Adipocyte (in vitro differentiated cells): ENCODE measurements around the gene GDF2.

Experiments
- DNase-seq: peaks from one replicate; pipeline ENCODE4 v3.0.0-alpha.2; 2015; ENCODE audit warnings: low read depth
- H3K27me3 ChIP-seq: replicated peaks from 2 replicates; pipeline ENCODE4 v1.7.0; 2013; ENCODE audit warnings: mild to moderate bottlenecking, low read length, moderate library complexity; ENCODE audit not compliant: control insufficient read depth, insufficient read depth
- H3K36me3 ChIP-seq: 2 replicates; pipeline ENCODE4 v1.7.0; 2013; ENCODE audit warnings: low read length, mild to moderate bottlenecking, moderate library complexity; ENCODE audit not compliant: control insufficient read depth, insufficient read depth, severe bottlenecking
- H3K4me1 ChIP-seq: 2 replicates; pipeline ENCODE4 v1.7.0; 2013; ENCODE audit warnings: mild to moderate bottlenecking, low read length, moderate library complexity; ENCODE audit not compliant: control insufficient read depth, insufficient read depth
- H3K4me3 ChIP-seq: 2 replicates; pipeline ENCODE4 v1.7.0; 2013; ENCODE audit warnings: mild to moderate bottlenecking, low read length, moderate library complexity
- H3K9ac ChIP-seq: 2 replicates; pipeline ENCODE4 v1.7.0; 2013; ENCODE audit warnings: mild to moderate bottlenecking, low read length, moderate library complexity
- H3K9me3 ChIP-seq: 2 replicates; pipeline ENCODE4 v1.7.0; 2013; ENCODE audit warnings: mild to moderate bottlenecking, low read length, moderate library complexity; ENCODE audit not compliant: control insufficient read depth

GDF2 gene

GRCh38 chr10:47305566-47305965 is 16.7 kb upstream of the GDF2 start:
- no peaks in the 10 kb centered on the region for H3K9me3 ChIP-seq
- no peaks in the 10 kb centered on the region for H3K36me3 ChIP-seq
- no peak overlapping the region for H3K9ac ChIP-seq
- peaks cover 13% of the 10 kb centered on the region for H3K27me3 ChIP-seq
- H3K4me1 ChIP-seq, result no peaks in the 10 kb centered on the region
- no peak overlapping the region for H3K4me3 ChIP-seq
- DNase-seq, result no peak

- Histone ChIP-seq H3K27me3 (peaks cover 5% of the 10 kb centered on the region), H3K4me3 (no peak overlapping the region), H3K9ac (no peak overlapping the region), H3K4me1 (peaks cover 6% of the 10 kb centered on the region), H3K9me3 (no peaks in the 10 kb centered on the region), H3K36me3 (no peaks in the 10 kb centered on the region)
- DNase-seq, result no peak
Measured at GRCh38 chr10:47306387-47307210, 15.7 kb upstream of the GDF2 start.

GRCh38 chr10:47307381-47307780 is 14.9 kb upstream of the GDF2 start:
- Histone ChIP-seq H3K4me3 (no peak overlapping the region), H3K27me3 (peaks cover 5% of the 10 kb centered on the region), H3K36me3 (no peaks in the 10 kb centered on the region), H3K9ac (no peak overlapping the region), H3K9me3 (no peaks in the 10 kb centered on the region), H3K4me1 (peaks cover 11% of the 10 kb centered on the region)
- no peak for DNase-seq

- Histone ChIP-seq H3K9me3 (no peaks in the 10 kb centered on the region), H3K9ac (no peak overlapping the region), H3K36me3 (no peaks in the 10 kb centered on the region), H3K4me3 (no peak overlapping the region), H3K27me3 (no peaks in the 10 kb centered on the region), H3K4me1 (peaks cover 11% of the 10 kb centered on the region)
- no peak for DNase-seq
Measured at GRCh38 chr10:47308775-47309174, 13.5 kb upstream of the GDF2 start.

- no peaks in the 10 kb centered on the region for H3K9me3 ChIP-seq
- H3K4me3 ChIP-seq, result no peak overlapping the region
- H3K27me3 ChIP-seq, result no peaks in the 10 kb centered on the region
- peak; percentile 11 for DNase-seq
- H3K9ac ChIP-seq, result no peak overlapping the region
- no peaks in the 10 kb centered on the region for H3K36me3 ChIP-seq
- peaks cover 11% of the 10 kb centered on the region for H3K4me1 ChIP-seq
Measured at GRCh38 chr10:47309408-47310089, 12.7 kb upstream of the GDF2 start.

- H3K4me1 ChIP-seq, result peaks cover 11% of the 10 kb centered on the region
- H3K9me3 ChIP-seq, result no peaks in the 10 kb centered on the region
- no peak for DNase-seq
- no peak overlapping the region for H3K9ac ChIP-seq
- H3K36me3 ChIP-seq, result no peaks in the 10 kb centered on the region
- no peaks in the 10 kb centered on the region for H3K27me3 ChIP-seq
- no peak overlapping the region for H3K4me3 ChIP-seq
Measured at GRCh38 chr10:47310090-47310505, 12.2 kb upstream of the GDF2 start.

- Histone ChIP-seq H3K4me3 (no peak overlapping the region), H3K4me1 (peaks cover 11% of the 10 kb centered on the region), H3K9ac (no peak overlapping the region), H3K36me3 (no peaks in the 10 kb centered on the region), H3K27me3 (no peaks in the 10 kb centered on the region), H3K9me3 (no peaks in the 10 kb centered on the region)
- no peak for DNase-seq
Measured at GRCh38 chr10:47311193-47311931, 10.9 kb upstream of the GDF2 start.

GRCh38 chr10:47311932-47312662 is 10.2 kb upstream of the GDF2 start:
- H3K36me3 ChIP-seq, result no peaks in the 10 kb centered on the region
- no peaks in the 10 kb centered on the region for H3K27me3 ChIP-seq
- H3K4me3 ChIP-seq, result no peak overlapping the region
- DNase-seq, result peak; percentile 93
- H3K9ac ChIP-seq, result no peak overlapping the region
- H3K4me1 ChIP-seq, result peaks cover 11% of the 10 kb centered on the region
- H3K9me3 ChIP-seq, result no peaks in the 10 kb centered on the region

GRCh38 chr10:47312663-47312995 is 9.6 kb upstream of the GDF2 start:
- no peaks in the 10 kb centered on the region for H3K36me3 ChIP-seq
- no peak overlapping the region for H3K4me3 ChIP-seq
- no peaks in the 10 kb centered on the region for H3K27me3 ChIP-seq
- no peaks in the 10 kb centered on the region for H3K9me3 ChIP-seq
- peaks cover 11% of the 10 kb centered on the region for H3K4me1 ChIP-seq
- DNase-seq, result no peak
- no peak overlapping the region for H3K9ac ChIP-seq

- no peak for DNase-seq
- H3K9ac ChIP-seq, result no peak overlapping the region
Measured at GRCh38 chr10:47314416-47314970, 7.8 kb upstream of the GDF2 start.

More at GRCh38 chr10:47314416-47314970, 7.8 kb upstream of the GDF2 start:
- no peaks in the 10 kb centered on the region for H3K9me3 ChIP-seq
- H3K4me1 ChIP-seq, result peaks cover 11% of the 10 kb centered on the region
- peaks cover 2% of the 10 kb centered on the region for H3K27me3 ChIP-seq
- H3K36me3 ChIP-seq, result no peaks in the 10 kb centered on the region
- H3K4me3 ChIP-seq, result no peak overlapping the region
